GM12878 (cell line): Measurements from ENCODE around the gene PDIA3. TPM values are rescaled to one million over a fixed set of nuclear protein-coding genes. Genes with fewer than 3 reads are reported as not detected.
A peak's percentile ranks its signal among the peaks of the same experiment; 100 is the strongest.

Experiments
- ATAC-seq: fragments of 200-7000 bp; cut with Tn5 transposase; 3 replicates; pipeline ENCODE4 v1.9.1; 2020; ENCODE audit warnings: mild to moderate bottlenecking, moderate library complexity
- BruUV-seq: library from RNA; stranded (reverse); fragments of 400-500 nt; replicated peaks from 2 replicates; lab custom pipeline; 2021; lab: Mats Ljungman, UMichigan
- CTCF ChIA-PET: fragments of 300-600 bp; sonication (Branson Sonifier 250); formaldehyde crosslinking; extraction: SDS; loops from one replicate; lab custom pipeline; 2021; ENCODE audit warnings: inconsistent platforms; lab: Yijun Ruan, JAX
- POLR2A ChIA-PET: fragments of 350-600 bp; formaldehyde crosslinking; extraction: SDS; loops from one replicate; lab custom pipeline; 2021; ENCODE audit warnings: inconsistent platforms; lab: Charles Lee
- RAD21 ChIA-PET: fragments of 300-600 bp; sonication (Branson Sonifier 250); formaldehyde crosslinking; loops from one replicate; lab custom pipeline; 2023; ENCODE audit warnings: antibody characterized with exemption; ENCODE audit not compliant: unreplicated experiment; lab: Charles Lee
- SMC1A ChIA-PET: fragments of 300-600 bp; sonication (Branson Sonifier 250); formaldehyde crosslinking; loops from one replicate; lab custom pipeline; 2023; ENCODE audit not compliant: unreplicated experiment, uncharacterized antibody; lab: Charles Lee
- DNase-seq: peaks from one replicate; pipeline ENCODE4 v3.0.0-alpha.2; 2011; ENCODE audit warnings: low read depth, low spot score
- FAIRE-seq: peaks from 3 replicates; lab custom pipeline; 2011; peaks lifted over from hg19 to GRCh38; lab: Jason Lieb, UNC
- H2AFZ ChIP-seq: 2 replicates; pipeline ENCODE4 v1.6.0; 2011; ENCODE audit warnings: low read depth, low read length, control low read depth; ENCODE audit not compliant: control insufficient read depth
- H3K27ac ChIP-seq: 2 replicates; pipeline ENCODE4 v1.5.1; 2011; ENCODE audit warnings: control low read depth; ENCODE audit not compliant: control insufficient read depth, insufficient read depth
- H3K27me3 ChIP-seq, 2 experiments: replicated peaks in 1 of 2; 2 replicates each; pipeline versions ENCODE4 v1.6.0 to v1.6.1; 2011; ENCODE audit warnings: low read length in 1 of 2; ENCODE audit not compliant: control insufficient read depth in 2 of 2, insufficient read depth in 2 of 2
- H3K36me3 ChIP-seq, 2 experiments: 2 replicates each; pipeline ENCODE4 v1.5.1; 2011; ENCODE audit warnings: low read length in 1 of 2; ENCODE audit not compliant: control insufficient read depth in 2 of 2, insufficient read depth in 2 of 2
- H3K4me1 ChIP-seq: 2 replicates; pipeline ENCODE4 v1.6.1; 2011; ENCODE audit warnings: mild to moderate bottlenecking, low read length, moderate library complexity, mixed read lengths; ENCODE audit not compliant: control insufficient read depth, insufficient read depth
- H3K4me2 ChIP-seq: 2 replicates; pipeline ENCODE4 v1.6.0; 2011; ENCODE audit warnings: control low read depth; ENCODE audit not compliant: control insufficient read depth, insufficient read depth
- H3K4me3 ChIP-seq: fragments of 200-600 bp; sonication (generic); 2 replicates; pipeline ENCODE4 v1.5.1; 2016
- H3K79me2 ChIP-seq: 2 replicates; pipeline ENCODE4 v1.6.0; 2011; ENCODE audit warnings: low read length; ENCODE audit not compliant: control insufficient read depth, insufficient read depth
- H3K9ac ChIP-seq: 2 replicates; pipeline ENCODE4 v1.8.0; 2011; ENCODE audit warnings: low read length, control low read depth, mixed read lengths; ENCODE audit not compliant: control insufficient read depth, insufficient read depth
- H3K9me3 ChIP-seq: replicated peaks from 3 replicates; pipeline ENCODE4 v1.5.1; 2011; ENCODE audit warnings: mild to moderate bottlenecking, low read length; ENCODE audit not compliant: control insufficient read depth, insufficient read depth
- H4K20me1 ChIP-seq: 2 replicates; pipeline ENCODE4 v1.6.0; 2011; ENCODE audit not compliant: control insufficient read depth, insufficient read depth
- CHD4 ChIP-seq: fragments of 200-600 bp; sonication (generic); IDR thresholded peaks from 2 replicates; pipeline ENCODE4 v1.6.1; 2016; ENCODE audit warnings: mild to moderate bottlenecking
- CREB1 ChIP-seq: IDR thresholded peaks from 2 replicates; pipeline ENCODE4 v1.6.1; 2012; ENCODE audit warnings: low read depth, mild to moderate bottlenecking, inconsistent platforms
- EZH2 ChIP-seq: IDR thresholded peaks from 2 replicates; pipeline ENCODE4 v1.6.1; 2012; ENCODE audit warnings: low read depth, mild to moderate bottlenecking, control low read depth, inconsistent platforms, low read length, borderline replicate concordance; ENCODE audit not compliant: control insufficient read depth
- NFYB ChIP-seq: IDR thresholded peaks from 2 replicates; pipeline ENCODE4 v1.6.1; 2011; ENCODE audit warnings: low read depth, mild to moderate bottlenecking, low read length, improper control_type of control experiment, moderate library complexity; ENCODE audit not compliant: insufficient read depth
- POU2F2 ChIP-seq: IDR thresholded peaks from 3 replicates; pipeline ENCODE4 v1.6.1; 2011; ENCODE audit warnings: low read depth, mild to moderate bottlenecking, low read length, borderline replicate concordance
- SIX5 ChIP-seq: IDR thresholded peaks from 2 replicates; pipeline ENCODE4 v1.6.1; 2011; ENCODE audit warnings: mild to moderate bottlenecking, low read depth, low read length, moderate library complexity; ENCODE audit not compliant: severe bottlenecking
- WGBS: methylation state at CpG from one replicate; pipeline ENCODE4 v1.1.6; 2016; ENCODE audit warnings: low lambda C conversion rate; ENCODE audit not compliant: insufficient replicate concordance, insufficient coverage; ENCODE audit errors: missing lambda C conversion rate; 5-methylcytosine and 5-hydroxymethylcytosine counted together
- in situ Hi-C: fragments of 300-500 bp; cut with MboI; formaldehyde crosslinking; loops from 9 replicates; pipeline ENCODE4 v1.14.3; 2018; ENCODE audit warnings: mixed read lengths
- intact Hi-C: fragments of 100-400 bp; cut with micrococcal nuclease; formaldehyde crosslinking; loops from one replicate; pipeline ENCODE4 v1.14.2; 2022; ENCODE audit not compliant: unreplicated experiment
- polyA plus RNA-seq, 11 experiments: library from polyadenylated mRNA; depleted of rRNA in 4 of 11; unstranded in 6 of 11; stranded (reverse) in 5 of 11; fragments of >200 nt; fragmentation: Nextera tagmentation in 4 of 11; fragmentation: Illumina TruSeq in 1 of 11; extraction: Ambion mirVana in 4 of 11; extraction: Trizol in 1 of 11; gene quantifications; 1 replicate in 1 of 11; 2 replicates in 10 of 11; pipeline versions ENCODE4 v1.2.1 to v1.2.3, GENCODE V29; 2011 to 2016; ENCODE audit warnings: inconsistent platforms in 2 of 11, missing spikeins in 2 of 11, low read depth in 1 of 11
- total RNA-seq, 4 experiments: library from RNA; depleted of rRNA in 3 of 4; stranded (reverse); fragments of >200 nt in 3 of 4; fragmentation: Illumina TruSeq in 1 of 4; extraction: Trizol in 1 of 4; gene quantifications; 2 replicates each; pipeline versions ENCODE4 v1.2.1 to v1.2.3, GENCODE V29; 2013 to 2021

PDIA3 gene
- total and polyA plus RNA-seq, 10 of the 15 experiments (the other 5 are each of a cell fraction or from before 2014, with no cell fraction given) = 18.2 to 716 (median 181) TPM

GRCh38 chr15:43799945-43800285 is 53.7 kb downstream of the PDIA3 start, which contains the start of gene SERINC4:
Gene SERINC4, minus strand, starts transcription at chr15:43800220. Its CDS starts 234 bp downstream, at chr15:43799986.
- SMC1A ChIA-PET = interaction anchor here (0.7 to 2.5 kb wide), 10 partner anchors 9 to 68 kb away, joined by 3 to 18 read pairs (median 4); partner anchors contain the start of genes MFAP1 and WDR76
- no peaks in the 10 kb centered on the region for H3K27me3 ChIP-seq
- POLR2A ChIA-PET = interaction anchor here (0.6 to 4.6 kb wide), 8 partner anchors 9 to 283 kb away, joined by 3 to 41 read pairs (median 7); partner anchors contain the start of genes ELL3, MFAP1 and SERF2
- no peaks in the 10 kb centered on the region for H3K9me3 ChIP-seq
- H3K4me3 ChIP-seq = peak within 1 kb of the TSS; percentile 78
- in situ Hi-C loops (loop anchor here (5.0 to 25.0 kb wide), 3 partner anchors 48 to 1538 kb away; partner anchors contain the start of genes GANC and TMEM87A), intact Hi-C loops (loop anchor here (1.0 to 2.0 kb wide), 2 partner anchors 8 to 29 kb away; partner anchors contain the start of gene SERF2)
- H3K36me3 ChIP-seq = peaks cover under 1 to 33% of the 10 kb centered on the region in 2 experiments
- no peak for FAIRE-seq
- H3K9ac ChIP-seq = peak within 1 kb of the TSS; percentile 87
- CTCF ChIA-PET = interaction anchor here (0.8 to 1.9 kb wide), 7 partner anchors 9 to 51 kb away, joined by 3 to 9 read pairs (median 6); partner anchors contain the start of gene ELL3
- H3K4me1 ChIP-seq = peaks cover 24% of the 10 kb centered on the region
- H2AFZ ChIP-seq = peak within 1 kb of the TSS; percentile 53
- H4K20me1 ChIP-seq = no peaks in the 10 kb centered on the region; the same call in 1 of the 2 replicates
- H3K27ac ChIP-seq = peak within 1 kb of the TSS; percentile 75
- ATAC-seq = no peak
- peak within 1 kb of the TSS; percentile 52 for H3K4me2 ChIP-seq
- no peak for TF ChIP-seq CHD4
- no peak for TF ChIP-seq NFYB
- no peak for TF ChIP-seq POU2F2
- TF ChIP-seq SIX5 = no peak
- no peak for TF ChIP-seq EZH2
- no peak for TF ChIP-seq CREB1
- RAD21 ChIA-PET = interaction anchor here (0.9 to 4.3 kb wide), 8 partner anchors 9 to 28 kb away, joined by 3 to 19 read pairs (median 10); partner anchors contain the start of genes ELL3, MFAP1 and WDR76
- DNase-seq = no peak
- 93% methylated on average over 8 of the region's 8 CpGs for WGBS
- no TSS peak for BruUV-seq
- peaks cover 23% of the 10 kb centered on the region for H3K79me2 ChIP-seq
